ENCODE measurements around the gene UVRAG. TPM values are rescaled to one million over a fixed set of nuclear protein-coding genes. Genes with fewer than 3 reads are reported as not detected.
"Not testable (repeated sequence)": the region's sequence is repeated elsewhere in the genome, so short reads cannot be mapped to it uniquely, and the experiment has no call there.

Gene UVRAG
- total RNA-seq, 1 experiment from 2014 or later, result 31.3 TPM

- H3K36me3 ChIP-seq (ENCODE audit: control insufficient read depth, insufficient read depth, low read length), result no peaks in the 10 kb centered on the region
- Mint-ChIP-seq H3K27ac (ENCODE audit: unreplicated experiment) (no peak overlapping the region), H3K4me3 (ENCODE audit: unreplicated experiment) (no peak overlapping the region), H3K4me1 (ENCODE audit: low read depth, unreplicated experiment) (no peaks in the 10 kb centered on the region), H3K9me3 (ENCODE audit: unreplicated experiment) (no peaks in the 10 kb centered on the region), H3K36me3 (ENCODE audit: insufficient read depth, unreplicated experiment) (peaks cover 9% of the 10 kb centered on the region), H3K27me3 (ENCODE audit: insufficient read depth, unreplicated experiment) (no peaks in the 10 kb centered on the region)
- BruUV-seq (replicated peaks), result no TSS peak
- ChIA-PET POLR2A (no interaction called here), CTCF (interaction anchor here (0.6 kb wide), 1 partner anchor 22 kb away, joined by 3 read pairs; no protein-coding TSS in a partner anchor)
- H3K4me3 ChIP-seq (ENCODE audit: low read depth, low read length), result no peak overlapping the region
- no peak for TF ChIP-seq CTCF (IDR thresholded peaks at IDR 0.05; ENCODE audit: insufficient read depth in 1 of 2, low read depth in 1 of 2, low read length in 1 of 2, severe bottlenecking in 1 of 2, unreplicated experiment in 1 of 2)
- H3K9me3 ChIP-seq, result no peaks in the 10 kb centered on the region; the same call in 1 of the 2 replicates
- intact Hi-C loops (cut with micrococcal nuclease; ENCODE audit: unreplicated experiment), result no loop called here
- H3K27me3 ChIP-seq (replicated peaks; ENCODE audit: control insufficient read depth, insufficient read depth, low read length), result no peaks in the 10 kb centered on the region
- H3K4me1 ChIP-seq, result no peaks in the 10 kb centered on the region
- no peak for DNase-seq
Measured at GRCh38 chr11:75879737-75880136, 64.7 kb downstream of the UVRAG start.

GRCh38 chr11:75880343-75880742, 65.3 kb downstream of the UVRAG start:
- H3K4me1 Mint-ChIP-seq (ENCODE audit: low read depth, unreplicated experiment); intact Hi-C loops (cut with micrococcal nuclease; ENCODE audit: unreplicated experiment); DNase-seq; H3K36me3 ChIP-seq (ENCODE audit: control insufficient read depth, insufficient read depth, low read length); H3K27me3 ChIP-seq (replicated peaks; ENCODE audit: control insufficient read depth, insufficient read depth, low read length); H3K27me3 Mint-ChIP-seq (ENCODE audit: insufficient read depth, unreplicated experiment); BruUV-seq (replicated peaks); H3K4me3 Mint-ChIP-seq (ENCODE audit: unreplicated experiment); H3K27ac Mint-ChIP-seq (ENCODE audit: unreplicated experiment); H3K9me3 ChIP-seq; H3K4me1 ChIP-seq; POLR2A ChIA-PET; H3K36me3 Mint-ChIP-seq (ENCODE audit: insufficient read depth, unreplicated experiment); H3K9me3 Mint-ChIP-seq (ENCODE audit: unreplicated experiment); H3K4me3 ChIP-seq (ENCODE audit: low read depth, low read length): not testable (repeated sequence)
- CTCF ChIA-PET, result interaction anchor here (0.6 kb wide), 2 partner anchors 23 to 59 kb away, joined by 3 to 6 read pairs; no protein-coding TSS in a partner anchor

GRCh38 chr11:75884321-75884720, 69.3 kb downstream of the UVRAG start:
- peaks cover 5% of the 10 kb centered on the region for H3K36me3 Mint-ChIP-seq (ENCODE audit: insufficient read depth, unreplicated experiment)
- intact Hi-C loops (cut with micrococcal nuclease; ENCODE audit: unreplicated experiment), result no loop called here
- no peaks in the 10 kb centered on the region for H3K27me3 Mint-ChIP-seq (ENCODE audit: insufficient read depth, unreplicated experiment)
- no TSS peak for BruUV-seq (replicated peaks)
- no peak overlapping the region for H3K27ac Mint-ChIP-seq (ENCODE audit: unreplicated experiment)
- CTCF ChIA-PET, result no interaction called here
- DNase-seq, result no peak
- H3K9me3 ChIP-seq, result no peaks in the 10 kb centered on the region
- H3K4me3 ChIP-seq (ENCODE audit: low read depth, low read length), result no peak overlapping the region
- no peaks in the 10 kb centered on the region for H3K9me3 Mint-ChIP-seq (ENCODE audit: unreplicated experiment)
- H3K4me1 ChIP-seq, result no peaks in the 10 kb centered on the region
- no peak for TF ChIP-seq CTCF (IDR thresholded peaks at IDR 0.05; ENCODE audit: insufficient read depth in 1 of 2, low read depth in 1 of 2, low read length in 1 of 2, severe bottlenecking in 1 of 2, unreplicated experiment in 1 of 2)
- no peak overlapping the region for H3K4me3 Mint-ChIP-seq (ENCODE audit: unreplicated experiment)
- no peaks in the 10 kb centered on the region for H3K36me3 ChIP-seq (ENCODE audit: control insufficient read depth, insufficient read depth, low read length)
- H3K4me1 Mint-ChIP-seq (ENCODE audit: low read depth, unreplicated experiment), result no peaks in the 10 kb centered on the region
- POLR2A ChIA-PET, result no interaction called here
- no peaks in the 10 kb centered on the region for H3K27me3 ChIP-seq (replicated peaks; ENCODE audit: control insufficient read depth, insufficient read depth, low read length)

GRCh38 chr11:75888416-75888815, 73.4 kb downstream of the UVRAG start:
- Mint-ChIP-seq H3K36me3 (ENCODE audit: insufficient read depth, unreplicated experiment) (peaks cover 12% of the 10 kb centered on the region), H3K27ac (ENCODE audit: unreplicated experiment) (no peak overlapping the region), H3K4me1 (ENCODE audit: low read depth, unreplicated experiment) (no peaks in the 10 kb centered on the region), H3K27me3 (ENCODE audit: insufficient read depth, unreplicated experiment) (no peaks in the 10 kb centered on the region), H3K9me3 (ENCODE audit: unreplicated experiment) (no peaks in the 10 kb centered on the region), H3K4me3 (ENCODE audit: unreplicated experiment) (no peak overlapping the region)
- DNase-seq, result no peak
- ChIA-PET CTCF (no interaction called here), POLR2A (no interaction called here)
- Histone ChIP-seq H3K4me3 (ENCODE audit: low read depth, low read length) (no peak overlapping the region), H3K9me3 (no peaks in the 10 kb centered on the region), H3K36me3 (ENCODE audit: control insufficient read depth, insufficient read depth, low read length) (0 out of 2 replicates have a peak, but pooled peaks cover 2% of the 10 kb centered on the region), H3K4me1 (no peaks in the 10 kb centered on the region), H3K27me3 (replicated peaks; ENCODE audit: control insufficient read depth, insufficient read depth, low read length) (no peaks in the 10 kb centered on the region)
- intact Hi-C loops (cut with micrococcal nuclease; ENCODE audit: unreplicated experiment), result no loop called here
- no TSS peak for BruUV-seq (replicated peaks)
- no peak for TF ChIP-seq CTCF (IDR thresholded peaks at IDR 0.05; ENCODE audit: insufficient read depth in 1 of 2, low read depth in 1 of 2, low read length in 1 of 2, severe bottlenecking in 1 of 2, unreplicated experiment in 1 of 2)

All from Caco-2 (cell line).